Activated T-cell treated with anti-CD3 and anti-CD28 coated beads for 1 hour (primary cell): Measurements from ENCODE around the gene TGM6.

Source experiments
- DNase-seq: peaks from one replicate; pipeline ENCODE4 v3.0.0-alpha.2; 2020; ENCODE audit warnings: low read depth

TGM6 gene

DNA sequence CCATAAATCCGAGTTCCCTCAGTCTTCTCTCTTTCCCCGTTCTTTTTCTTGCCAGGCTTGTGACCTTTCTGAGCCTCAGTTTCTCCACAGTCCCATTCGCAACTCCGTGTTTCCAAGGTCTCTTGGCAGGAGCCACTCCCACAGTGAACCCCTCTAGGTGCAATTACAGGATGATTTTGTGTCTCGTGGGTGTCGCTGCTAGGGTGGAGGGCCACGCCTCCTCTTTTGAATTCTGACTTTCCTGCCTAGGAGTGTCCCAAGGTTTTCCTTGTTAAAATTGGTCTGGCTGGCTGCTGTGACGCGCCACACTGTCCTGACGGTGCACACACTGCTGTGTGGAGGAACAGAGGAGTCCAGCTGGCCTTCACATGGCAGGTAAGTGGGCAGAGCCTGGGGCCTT lies at the start of gene TGM6:
Gene TGM6, plus strand, starts transcription at position 301 of the 400 bp plus-strand sequence. Its CDS starts 68 bp downstream, at position 369.
- no peak for DNase-seq

DNA sequence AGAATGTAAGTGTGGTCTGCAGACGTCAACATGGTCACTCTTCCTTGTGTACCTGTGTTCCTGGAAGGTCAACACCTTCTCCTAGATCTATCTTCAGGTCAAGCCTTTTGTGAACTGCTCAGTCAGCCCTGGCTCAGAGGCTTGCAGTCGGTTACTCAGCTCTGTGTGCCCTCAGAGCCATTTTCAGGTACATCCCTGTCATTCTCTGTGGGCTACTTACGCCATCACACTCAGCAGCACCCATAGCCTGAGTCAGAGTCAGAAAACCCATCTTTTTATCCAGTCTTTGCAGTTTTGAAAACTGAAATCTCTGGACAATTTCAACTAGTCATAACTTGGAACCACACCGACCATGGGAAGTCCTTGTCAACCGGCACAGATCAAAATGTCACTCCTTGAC lies 49.6 kb upstream of the TGM6 start:
- DNase-seq = no peak

DNA sequence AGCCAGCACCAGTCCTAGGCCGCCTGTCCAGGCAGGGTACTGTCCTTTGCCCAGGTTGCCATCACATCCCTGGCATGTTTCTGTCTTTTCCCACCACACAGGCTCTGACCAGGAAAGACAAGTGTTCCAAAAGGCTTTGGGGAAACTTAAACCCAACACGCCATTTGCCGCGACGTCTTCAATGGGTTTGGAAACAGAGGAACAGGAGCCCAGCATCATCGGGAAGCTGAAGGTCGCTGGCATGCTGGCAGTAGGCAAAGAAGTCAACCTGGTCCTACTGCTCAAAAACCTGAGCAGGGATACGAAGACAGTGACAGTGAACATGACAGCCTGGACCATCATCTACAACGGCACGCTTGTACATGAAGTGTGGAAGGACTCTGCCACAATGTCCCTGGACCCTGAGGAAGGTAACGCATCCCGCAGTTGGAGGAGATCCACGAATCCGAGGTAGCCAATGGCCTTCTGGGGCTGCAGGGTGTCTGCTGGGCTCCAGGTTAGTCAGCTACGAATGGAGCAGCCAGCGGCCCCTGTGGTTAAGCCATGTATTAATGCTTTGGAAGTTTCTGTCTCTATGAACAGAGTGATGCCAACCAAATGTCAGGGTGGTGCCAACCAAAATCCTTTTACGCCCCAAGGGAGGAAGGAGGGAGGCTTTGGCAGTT lies 48.7 kb upstream of the TGM6 start:
- DNase-seq = no peak

DNA sequence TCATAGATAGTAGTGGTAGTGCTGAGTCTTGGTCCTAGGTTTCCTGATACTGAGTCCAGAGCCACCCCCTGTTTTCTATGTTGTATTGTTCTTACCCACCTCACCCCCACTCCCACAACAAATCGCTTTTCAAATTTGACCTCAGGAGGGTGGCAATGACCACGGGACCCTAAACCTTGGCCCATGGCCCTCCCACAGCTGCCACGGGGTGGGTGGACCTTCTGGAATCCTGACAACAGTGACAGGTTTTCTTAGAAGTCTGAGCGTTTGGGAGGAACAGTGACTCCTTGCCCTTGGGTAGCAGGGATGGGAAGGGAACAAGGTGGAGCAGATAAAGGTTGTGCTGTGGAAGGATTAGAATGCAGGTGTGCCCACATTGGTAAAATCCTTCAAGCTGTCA lies 48.0 kb upstream of the TGM6 start:
- no peak for DNase-seq

DNA sequence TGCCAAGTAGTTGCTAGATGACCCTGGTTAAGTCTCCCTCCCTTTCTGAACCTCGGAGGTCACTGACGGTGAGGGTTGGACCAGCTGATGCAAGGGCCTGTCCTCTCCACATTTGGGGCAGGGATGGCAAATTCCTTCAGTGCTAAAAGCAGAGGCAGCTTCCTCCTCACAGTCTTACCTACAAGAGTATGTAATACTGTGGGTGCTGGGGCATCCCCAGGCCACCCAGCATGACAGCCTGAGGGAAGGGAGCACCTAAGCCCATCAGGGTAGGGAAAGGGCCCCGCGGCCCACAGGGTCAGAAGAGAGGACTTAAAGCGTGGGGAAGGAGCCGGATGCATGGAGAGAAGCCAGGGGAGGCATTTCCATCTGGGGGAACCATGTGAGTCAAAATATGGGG lies 46.9 kb upstream of the TGM6 start:
- DNase-seq = no peak

DNA sequence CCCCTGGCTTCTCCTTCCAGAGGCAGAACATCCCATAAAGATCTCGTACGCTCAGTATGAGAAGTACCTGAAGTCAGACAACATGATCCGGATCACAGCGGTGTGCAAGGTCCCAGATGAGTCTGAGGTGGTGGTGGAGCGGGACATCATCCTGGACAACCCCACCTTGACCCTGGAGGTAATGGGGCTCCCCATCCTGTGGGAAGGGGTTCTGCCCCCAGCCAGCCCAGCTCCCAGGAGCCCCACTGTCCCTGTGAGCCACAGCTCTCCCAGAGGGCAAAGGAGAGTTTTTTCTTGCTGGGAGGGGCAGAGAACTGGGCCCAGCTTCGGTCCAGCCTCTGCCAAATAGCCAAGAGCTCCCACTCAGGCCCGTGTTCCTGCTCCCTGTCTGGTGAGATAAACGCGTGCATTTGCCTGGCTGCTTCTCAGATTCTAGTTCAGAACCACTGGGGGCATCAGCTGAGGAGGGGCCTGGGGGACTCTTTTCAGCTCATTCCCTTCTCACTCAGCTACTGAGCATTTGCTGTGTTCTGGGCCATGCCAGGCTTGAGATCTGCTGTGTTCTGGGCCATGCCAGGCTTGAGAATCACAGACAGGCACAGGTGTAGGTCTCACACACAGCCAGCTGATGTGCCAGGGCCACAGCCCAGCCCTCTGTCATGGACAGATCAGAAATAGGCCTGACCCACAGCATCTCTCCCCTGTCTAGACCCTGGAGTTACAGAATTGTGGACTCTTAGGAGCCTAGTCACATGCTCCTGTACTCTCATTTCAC lies 45.4 kb upstream of the TGM6 start:
- no peak for DNase-seq

DNA sequence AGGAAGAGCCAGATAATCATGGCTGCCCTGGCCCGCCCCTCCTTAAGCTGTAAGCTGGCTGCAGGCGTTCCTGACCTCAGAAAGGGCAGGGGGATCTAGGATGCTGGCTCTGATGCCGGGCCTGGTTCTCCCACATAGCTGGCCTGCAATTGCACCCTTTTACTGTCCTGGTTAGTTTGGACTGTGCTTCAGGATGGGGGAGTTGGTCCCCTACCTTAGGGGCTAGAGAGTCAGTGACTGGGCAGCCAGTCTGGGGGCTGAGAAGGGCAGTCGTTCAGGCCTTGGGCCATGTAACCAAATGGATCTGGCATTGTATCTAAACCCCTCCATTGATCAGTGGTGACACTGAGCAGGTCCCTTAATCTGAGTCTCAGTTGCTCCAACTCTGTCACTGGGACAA lies 44.2 kb upstream of the TGM6 start:
- DNase-seq = no peak

DNA sequence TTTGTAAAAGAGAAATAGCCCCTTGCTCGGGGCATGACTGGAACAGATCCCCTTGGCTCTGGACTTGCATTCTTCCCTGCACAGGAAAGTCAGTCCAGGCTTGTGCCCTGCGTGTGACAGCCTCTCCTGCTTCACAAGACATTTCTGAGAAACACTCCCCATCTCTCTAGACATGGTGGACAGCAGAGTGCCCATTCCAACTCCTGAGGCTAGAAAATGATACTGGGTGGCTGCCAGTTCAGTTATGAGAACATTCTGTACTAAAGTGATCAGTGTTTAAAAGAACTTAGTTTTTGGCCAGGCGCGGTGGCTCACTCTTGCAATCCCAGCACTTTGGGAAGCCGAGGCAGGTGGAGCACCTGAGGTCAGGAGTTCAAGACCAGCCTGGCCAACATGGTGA lies 43.6 kb upstream of the TGM6 start:
- no peak for DNase-seq

DNA sequence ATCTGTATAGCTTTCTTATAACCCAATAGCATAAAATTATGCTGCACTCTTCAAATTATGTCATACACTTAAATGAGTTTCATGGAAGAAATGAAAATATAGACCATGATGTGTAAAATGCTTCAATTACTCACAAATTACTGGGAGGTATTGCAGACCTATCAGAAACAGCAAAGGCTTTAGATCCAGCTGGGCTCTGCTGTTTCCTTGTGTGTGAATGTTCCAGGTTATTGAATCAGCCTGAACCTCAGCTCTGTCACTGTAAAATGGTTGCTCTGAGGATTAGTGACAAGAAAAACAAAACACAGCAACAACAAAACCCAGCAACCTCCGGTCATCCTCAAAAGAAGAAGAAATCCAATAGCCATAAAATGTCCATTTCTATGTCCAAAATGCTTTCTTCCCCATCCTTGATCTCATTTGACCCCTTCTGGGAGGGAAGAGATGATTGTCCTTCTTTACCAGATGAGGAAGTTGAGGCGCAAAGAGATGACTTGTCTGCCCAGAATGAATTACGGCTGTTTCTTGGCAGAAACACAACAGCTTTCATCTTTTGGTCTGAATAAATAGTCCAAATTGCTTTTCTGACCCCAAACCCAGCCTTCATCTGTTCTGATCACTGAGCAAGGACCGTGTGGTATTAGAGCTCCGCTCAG lies 42.2 kb upstream of the TGM6 start:
- no peak for DNase-seq

DNA sequence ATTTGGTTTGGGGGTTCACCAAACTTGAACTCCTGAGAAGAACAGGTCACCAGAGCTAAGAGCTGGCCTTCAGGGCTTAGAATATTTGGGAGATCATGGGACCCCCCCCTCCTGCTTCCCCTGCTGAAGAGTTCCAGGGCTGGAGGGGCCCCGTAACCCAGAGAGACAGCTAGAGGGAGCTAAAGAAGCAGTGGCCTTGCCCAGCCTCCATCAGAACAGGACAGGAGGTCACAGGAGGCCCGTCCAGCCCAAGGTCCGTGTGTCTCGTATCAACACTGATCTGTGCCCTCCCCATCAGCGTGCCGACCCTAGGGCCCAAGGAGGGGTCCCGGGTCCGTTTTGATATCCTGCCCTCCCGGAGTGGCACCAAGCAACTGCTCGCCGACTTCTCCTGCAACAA lies 40.6 kb upstream of the TGM6 start:
- no peak for DNase-seq

DNA sequence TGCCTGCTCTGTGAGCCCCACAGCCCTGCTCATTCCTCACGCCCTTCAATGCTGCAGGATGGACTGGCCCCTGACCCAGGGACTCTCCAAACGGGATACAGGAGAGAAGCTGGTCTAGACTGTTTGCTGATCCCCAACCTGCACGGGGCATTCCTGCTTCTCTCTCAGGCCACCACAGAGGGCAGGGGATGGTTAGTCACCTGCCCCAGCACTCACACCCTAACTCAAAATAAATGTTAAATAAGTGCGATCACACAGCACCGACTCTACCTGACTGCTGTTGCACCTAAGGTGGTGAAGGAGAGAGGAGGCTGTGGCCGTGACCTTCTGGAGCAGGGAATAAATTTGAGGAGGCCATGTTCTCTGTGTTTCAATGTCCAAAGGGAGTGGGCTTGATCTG lies 39.9 kb upstream of the TGM6 start:
- no peak for DNase-seq

DNA sequence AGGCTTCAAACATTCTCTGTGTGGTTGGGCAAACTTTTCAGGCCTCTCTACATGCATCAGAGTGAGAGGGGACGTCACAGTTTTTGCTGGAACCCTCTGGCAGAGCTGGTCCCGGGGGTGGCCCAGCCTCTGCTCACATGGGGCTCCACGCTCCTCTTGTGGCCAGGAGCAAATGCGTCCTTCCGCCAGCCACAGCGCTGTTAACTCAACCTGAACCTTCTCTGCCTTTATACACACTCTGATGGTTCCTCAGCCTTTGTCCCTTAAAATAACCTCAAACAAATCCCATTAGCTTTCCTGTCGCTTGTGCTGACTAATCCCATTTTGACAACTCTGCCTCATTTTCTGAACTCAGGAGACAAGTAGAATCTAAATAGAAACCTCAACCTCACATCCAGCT lies 39.4 kb upstream of the TGM6 start:
- no peak for DNase-seq

DNA sequence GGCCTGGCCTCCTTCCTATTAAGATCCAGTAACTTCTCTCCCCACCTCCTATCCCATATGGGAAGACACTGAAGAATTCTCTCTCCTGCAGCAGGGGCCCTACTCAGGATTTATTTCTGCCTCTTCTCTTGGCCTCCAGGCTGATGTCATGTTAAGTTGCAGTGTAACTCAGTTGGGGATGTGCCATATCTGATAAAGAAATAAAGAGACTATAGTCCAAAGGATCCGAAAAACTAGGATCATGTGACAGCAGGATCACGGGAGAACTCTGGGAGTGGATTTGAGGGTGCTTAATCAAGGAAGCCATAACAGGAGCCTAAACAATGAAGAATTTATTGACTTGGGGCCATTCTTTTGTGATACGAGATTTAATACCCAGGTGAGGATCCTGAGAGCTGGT lies 38.5 kb upstream of the TGM6 start:
- no peak for DNase-seq

DNA sequence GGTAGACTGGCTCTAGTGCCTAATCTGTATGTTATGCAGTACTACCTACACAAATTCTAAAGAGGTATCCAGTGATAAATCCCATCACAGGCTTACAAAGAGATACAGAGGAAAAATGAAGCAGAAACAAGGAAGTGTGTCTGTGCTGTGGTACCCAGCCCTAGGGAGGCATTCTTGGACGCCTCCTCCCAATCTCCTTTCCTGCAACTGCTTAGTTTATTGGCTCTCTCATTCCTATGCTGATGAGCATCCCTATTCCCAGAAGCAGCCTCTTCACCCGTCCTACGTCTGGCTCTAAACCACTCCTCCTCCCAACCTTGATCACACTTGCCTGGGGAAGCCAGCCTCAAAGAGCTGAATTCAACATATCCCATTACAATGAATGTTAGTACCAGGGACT lies 34.5 kb upstream of the TGM6 start:
- no peak for DNase-seq

DNA sequence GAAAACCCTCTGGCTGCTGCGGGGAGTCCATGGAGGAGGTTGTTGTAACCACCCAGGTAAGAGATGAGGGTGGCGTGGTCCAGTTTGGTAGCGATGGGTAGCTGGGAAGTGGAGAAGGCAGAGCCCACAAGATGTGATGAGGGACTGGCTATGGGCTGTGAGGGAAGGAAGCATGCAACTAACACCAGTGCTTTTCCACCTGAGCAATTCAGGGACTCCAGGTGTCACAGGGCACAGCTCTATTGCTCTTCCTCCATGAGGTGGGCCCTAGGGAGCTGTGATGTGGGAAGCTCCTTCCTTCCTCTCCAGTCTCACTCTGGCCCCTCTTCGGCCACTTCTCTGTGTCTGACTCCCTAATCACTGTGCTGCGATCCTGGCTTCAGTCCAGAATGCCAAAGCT lies 32.4 kb upstream of the TGM6 start:
- no peak for DNase-seq

DNA sequence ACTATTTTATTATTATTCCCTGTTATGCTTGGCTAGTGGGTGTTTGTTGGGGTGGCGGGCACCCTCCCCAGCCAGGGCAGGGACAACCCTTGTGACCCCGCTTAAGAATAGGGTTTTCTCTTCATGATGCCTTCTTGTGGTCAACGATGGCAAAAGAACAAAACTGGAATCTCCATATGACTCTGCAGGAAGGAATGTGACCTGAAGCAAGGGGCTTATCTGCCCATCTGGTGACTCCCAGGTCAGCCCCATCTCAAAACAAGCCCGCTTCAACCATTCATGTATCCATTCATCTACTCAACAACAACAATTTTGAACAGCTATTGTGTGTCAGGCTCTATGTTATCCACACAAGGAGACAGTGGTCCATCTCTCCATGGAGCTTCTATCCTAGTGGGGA lies 30.9 kb upstream of the TGM6 start:
- no peak for DNase-seq

DNA sequence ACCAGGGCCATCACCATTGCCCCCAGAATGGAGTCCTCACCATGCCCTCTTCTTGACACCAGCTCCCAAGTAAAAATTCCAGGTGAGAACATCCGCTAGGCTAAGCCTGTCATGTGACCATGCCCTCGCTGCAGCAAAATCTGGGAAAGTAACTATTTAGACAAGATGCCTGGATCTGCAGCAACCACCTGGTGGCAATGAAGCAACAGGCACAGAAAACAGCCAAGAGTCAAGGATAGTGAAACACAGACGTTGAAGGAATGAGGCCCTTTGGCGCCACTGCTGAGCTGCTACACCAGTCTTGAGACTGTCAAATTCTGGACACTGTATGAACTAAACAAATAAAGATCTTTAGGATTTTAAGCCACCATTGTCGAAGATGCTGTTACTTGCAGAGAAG lies 30.1 kb upstream of the TGM6 start:
- DNase-seq = no peak

DNA sequence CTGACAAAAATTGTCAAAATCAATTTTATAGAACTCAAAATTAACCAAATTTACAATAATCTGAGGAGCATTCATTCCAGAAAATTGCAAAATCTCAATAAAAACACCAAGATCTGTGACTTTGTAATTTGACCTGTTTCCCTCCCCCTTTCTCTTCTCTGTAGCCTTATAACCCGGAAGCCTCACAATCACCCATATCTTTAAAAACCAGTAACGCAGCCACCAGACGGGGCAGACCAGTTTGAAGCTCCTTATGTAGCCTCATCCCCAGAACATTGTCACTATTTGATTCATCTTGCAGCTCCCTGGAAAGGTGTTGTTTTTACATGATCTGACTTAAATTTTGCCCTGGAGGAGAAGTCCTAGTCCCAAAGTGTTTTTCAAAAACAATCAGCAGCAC lies 27.5 kb upstream of the TGM6 start:
- DNase-seq = no peak

DNA sequence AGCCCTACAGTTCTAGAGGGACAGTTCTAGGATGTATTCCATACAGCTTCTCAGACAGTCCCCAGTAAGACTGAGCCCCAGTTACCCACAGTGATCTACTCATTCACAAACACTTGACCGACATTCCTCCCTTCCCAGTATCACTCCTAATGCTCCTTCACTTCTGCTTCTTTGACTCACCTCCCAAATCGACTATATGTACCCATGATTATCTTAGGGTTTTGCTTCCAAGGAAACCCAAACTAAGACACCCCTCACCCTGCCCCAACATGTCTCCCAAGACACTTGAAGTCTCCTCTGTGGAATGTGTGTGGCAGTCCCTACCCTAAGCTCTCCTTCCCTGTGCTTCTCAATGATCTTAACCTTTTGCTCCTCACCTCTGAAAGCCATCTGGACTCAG lies 23.6 kb upstream of the TGM6 start:
- no peak for DNase-seq

DNA sequence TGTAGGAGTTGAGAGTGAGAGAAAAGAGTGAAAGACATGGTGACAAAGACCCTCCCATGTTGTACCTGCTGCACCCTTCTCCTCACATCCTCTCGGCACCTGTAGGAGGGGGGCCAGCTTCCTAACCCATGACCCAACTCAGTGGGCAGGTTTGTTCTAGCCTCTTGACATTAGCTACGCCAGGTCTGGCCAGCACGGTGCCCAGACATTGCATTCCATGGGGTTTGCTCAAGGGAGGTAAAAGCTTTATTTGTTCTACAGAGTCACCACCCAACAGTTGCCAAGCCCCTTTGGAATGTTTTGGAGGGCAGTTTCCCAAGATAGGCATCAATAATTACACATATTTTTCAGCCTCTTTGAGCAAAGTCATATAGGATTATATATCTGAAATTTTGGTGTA lies 22.7 kb upstream of the TGM6 start:
- no peak for DNase-seq

DNA sequence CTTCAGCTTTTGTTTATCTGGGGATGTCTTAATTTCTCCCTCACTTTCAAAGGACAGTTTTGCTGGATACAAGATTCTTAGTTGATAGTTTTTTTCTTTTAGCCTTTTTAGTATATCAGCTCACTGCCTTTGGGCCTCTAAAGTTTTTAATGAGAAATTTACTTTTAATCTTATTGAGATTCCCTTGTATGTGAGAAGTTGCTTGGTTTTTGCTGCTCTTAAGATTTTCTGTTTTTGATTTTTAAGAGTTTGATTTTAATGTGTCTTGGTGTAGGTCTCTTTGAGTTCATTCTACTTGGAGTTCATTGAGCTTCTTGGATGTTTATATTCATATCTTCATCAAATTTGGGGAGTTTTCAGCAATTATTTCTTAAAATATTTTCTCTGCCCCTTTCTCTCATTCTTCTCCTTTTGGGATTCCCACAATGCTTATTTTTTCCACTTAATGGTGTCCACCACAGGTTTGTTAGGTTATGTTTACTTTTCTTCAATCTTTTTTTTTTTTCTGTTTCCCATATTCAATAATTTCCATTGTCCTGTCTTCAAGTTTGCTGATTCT lies 19.6 kb upstream of the TGM6 start:
- DNase-seq = no peak

DNA sequence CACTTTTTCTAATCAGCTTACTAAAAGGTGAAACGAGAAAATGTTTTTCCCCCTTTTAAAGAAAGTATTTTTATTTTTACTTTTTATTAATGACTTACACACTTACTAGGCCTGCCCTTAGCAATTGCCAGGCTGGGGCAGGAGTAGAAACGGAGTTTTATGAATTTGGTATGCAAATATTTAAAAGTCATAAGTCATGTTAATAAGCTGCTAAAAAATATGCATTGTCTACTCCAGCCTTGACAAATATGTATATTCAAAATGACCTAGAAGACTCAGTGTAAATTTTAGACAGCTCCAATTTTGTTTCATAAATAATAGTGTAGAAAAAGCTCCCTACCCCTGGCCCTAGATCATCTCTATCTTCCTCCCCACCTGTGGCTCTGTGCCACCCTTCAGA lies 17.5 kb upstream of the TGM6 start:
- no peak for DNase-seq

DNA sequence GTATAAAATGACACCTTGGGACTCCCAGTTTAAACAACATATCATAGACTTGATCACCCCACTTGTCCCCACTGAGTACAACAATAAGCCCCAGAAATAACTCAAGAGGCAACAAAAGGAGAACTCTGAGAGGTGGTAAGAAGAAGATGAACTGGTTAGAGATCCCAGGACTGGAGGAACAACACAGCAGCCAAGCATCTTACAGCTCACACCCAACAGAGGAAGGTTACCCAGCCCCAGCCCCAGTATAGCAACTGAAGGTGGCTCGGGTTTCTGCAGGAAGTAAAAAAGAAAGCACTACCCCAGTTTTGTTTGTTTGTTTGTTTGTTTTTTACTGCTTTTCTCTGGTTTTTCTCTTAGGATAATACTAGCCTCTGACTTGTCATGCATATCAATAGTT lies 17.1 kb upstream of the TGM6 start:
- no peak for DNase-seq
